ENCODE data around the gene NEB. TPM values are rescaled to one million over a fixed set of nuclear protein-coding genes. Genes with fewer than 3 reads are reported as not detected.
"Not testable (repeated sequence)": the region's sequence is repeated elsewhere in the genome, so short reads cannot be mapped to it uniquely, and the experiment has no call there.

NEB gene
- total RNA-seq, 1 experiment from 2014 or later: not detected

DNA sequence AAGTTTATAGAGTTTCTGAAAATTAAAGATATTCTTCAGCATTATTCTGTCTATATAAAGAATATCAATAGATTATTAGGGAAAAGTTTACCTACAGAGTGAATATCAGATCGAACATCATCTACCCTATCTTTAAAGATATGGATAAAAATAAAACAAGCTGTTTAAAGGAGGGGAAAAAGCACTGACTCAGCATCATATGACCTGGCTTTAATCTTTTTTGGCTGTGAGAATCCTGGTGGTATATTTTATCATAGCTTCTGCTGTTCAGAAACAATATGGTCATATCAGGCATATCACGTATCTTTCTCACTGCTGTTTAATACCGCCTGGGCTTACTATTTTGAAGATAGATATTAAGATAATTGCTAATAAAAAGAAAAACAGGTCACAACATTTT, 80.2 kb downstream of the NEB start:
- no peak for DNase-seq (ENCODE audit: low spot score)

- DNase-seq (ENCODE audit: low spot score): no peak
Observed at GRCh38 chr2:151651274-151651673, 83.0 kb downstream of the NEB start.

GRCh38 chr2:151650456-151650855, 83.8 kb downstream of the NEB start:
- no peak for DNase-seq (ENCODE audit: low spot score)

GRCh38 chr2:151649966-151650365, 84.3 kb downstream of the NEB start:
- no peak for DNase-seq (ENCODE audit: low spot score)

DNA sequence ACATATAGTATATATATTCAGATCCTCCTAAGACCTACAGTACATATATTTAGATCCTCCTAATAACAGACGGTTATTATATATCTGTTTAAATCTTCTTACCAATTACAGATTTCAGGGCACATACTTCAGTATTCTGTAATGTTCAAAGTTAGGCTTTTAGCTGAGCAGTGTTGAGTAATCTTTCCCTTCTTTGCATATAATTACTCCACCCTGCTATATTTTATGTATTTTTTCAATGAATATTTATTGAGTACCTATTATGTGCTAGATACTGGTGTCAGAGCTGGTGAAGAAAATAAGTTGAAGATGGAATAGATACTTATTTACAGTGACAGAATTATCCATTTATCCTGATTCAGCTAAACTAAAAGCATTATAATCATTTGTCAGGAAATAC, 84.9 kb downstream of the NEB start:
- DNase-seq (ENCODE audit: low spot score): no peak

GRCh38 chr2:151646512-151646911, 87.8 kb downstream of the NEB start:
- not testable (repeated sequence) for DNase-seq (ENCODE audit: low spot score)

DNA sequence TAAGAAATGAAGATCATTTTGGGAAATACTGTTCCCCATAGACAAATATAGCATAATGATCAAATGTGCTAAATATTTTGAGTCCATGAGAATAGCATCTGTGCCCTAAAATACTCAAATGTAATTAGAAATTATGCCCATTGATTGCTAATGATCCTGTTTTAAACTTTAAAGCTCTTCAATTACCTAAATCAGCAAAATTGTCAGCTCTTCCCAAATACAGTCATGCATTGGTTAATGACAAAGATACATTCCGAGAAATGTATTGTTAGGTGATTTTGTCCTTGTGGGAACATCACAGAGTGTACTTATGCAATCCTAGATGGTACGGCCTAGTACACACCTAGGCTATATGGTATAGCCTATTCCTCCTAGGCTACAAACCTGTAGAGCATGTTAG, 89.7 kb downstream of the NEB start:
- no peak for DNase-seq (ENCODE audit: low spot score)

GRCh38 chr2:151641895-151642294, 92.4 kb downstream of the NEB start:
- not testable (repeated sequence) for DNase-seq (ENCODE audit: low spot score)

DNA sequence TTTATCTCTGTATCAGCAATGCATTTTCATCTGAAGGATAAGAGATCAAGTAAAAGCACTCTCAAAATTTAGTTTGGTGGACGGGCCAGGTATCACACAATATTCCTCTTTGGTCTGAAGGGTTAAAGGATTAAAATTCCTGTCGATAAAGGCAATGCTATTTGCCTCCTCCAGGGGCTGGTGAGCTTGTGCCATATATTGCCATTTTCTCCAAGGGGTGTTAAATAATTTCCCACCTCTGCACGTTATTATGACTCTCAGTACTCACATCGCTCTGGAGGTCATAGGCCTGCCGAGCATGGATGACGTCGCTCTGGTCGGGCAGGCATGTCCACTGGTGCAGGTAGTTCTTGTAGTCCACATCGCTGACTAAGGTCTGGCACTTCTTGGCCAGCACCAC, 94.2 kb downstream of the NEB start:
- no peak for DNase-seq (ENCODE audit: low spot score)

DNA sequence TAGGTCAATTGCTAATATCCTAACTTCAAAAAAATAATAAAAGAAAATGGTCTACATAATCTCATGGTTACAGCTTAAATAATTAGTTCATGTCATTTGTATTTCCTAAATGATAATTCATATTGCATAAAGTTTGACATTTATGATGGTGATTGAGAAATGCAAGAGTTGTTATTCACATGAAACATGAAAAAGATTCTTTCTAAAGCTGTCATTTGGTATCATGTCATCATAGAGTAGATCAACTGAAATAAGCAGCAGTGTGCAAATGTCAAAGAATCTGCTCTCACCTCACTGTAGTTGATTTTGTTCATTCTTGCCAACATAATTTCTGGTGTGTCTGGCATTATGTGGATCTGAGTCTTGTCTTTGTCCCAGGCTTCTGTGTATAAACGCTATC, 95.3 kb downstream of the NEB start:
- DNase-seq (ENCODE audit: low spot score): no peak

DNA sequence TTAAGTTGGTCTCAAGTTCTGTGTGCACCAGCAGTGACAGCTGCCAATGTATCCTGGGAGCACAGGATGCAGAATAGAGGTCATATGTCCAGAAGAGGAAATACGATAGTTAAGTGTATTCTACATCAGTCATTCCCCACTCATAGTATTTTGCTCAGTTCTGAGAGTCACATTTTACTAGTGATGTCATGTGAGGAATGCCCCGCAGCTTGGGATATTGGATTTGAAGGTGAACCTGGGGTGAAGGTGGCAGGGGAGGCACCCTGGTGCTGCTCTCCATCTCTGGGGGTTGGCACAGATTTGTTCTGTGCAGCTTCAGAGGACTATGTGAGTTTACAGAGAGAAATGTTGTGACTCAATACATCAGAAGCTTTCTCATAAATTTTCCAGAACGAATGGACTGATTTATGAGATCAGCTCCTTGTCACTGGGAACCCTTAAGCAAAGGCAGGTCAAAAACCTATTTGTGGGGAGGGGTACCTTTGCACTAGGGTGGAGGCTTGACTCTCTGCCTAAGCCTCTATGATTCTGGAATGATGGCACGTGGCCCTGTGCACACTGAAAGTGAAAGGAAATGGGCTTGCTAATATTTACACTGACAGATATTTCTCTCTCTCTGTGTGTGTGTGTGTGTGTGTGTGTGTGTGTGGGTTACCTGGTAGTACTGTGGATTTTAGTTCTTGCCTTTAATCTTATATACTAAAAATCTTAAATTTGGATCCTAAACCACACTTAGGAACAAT, 95.9 kb downstream of the NEB start:
- no peak for DNase-seq (ENCODE audit: low spot score)

- no peak for DNase-seq (ENCODE audit: low spot score)
Observed at GRCh38 chr2:151637271-151637781, 97.0 kb downstream of the NEB start.

DNA sequence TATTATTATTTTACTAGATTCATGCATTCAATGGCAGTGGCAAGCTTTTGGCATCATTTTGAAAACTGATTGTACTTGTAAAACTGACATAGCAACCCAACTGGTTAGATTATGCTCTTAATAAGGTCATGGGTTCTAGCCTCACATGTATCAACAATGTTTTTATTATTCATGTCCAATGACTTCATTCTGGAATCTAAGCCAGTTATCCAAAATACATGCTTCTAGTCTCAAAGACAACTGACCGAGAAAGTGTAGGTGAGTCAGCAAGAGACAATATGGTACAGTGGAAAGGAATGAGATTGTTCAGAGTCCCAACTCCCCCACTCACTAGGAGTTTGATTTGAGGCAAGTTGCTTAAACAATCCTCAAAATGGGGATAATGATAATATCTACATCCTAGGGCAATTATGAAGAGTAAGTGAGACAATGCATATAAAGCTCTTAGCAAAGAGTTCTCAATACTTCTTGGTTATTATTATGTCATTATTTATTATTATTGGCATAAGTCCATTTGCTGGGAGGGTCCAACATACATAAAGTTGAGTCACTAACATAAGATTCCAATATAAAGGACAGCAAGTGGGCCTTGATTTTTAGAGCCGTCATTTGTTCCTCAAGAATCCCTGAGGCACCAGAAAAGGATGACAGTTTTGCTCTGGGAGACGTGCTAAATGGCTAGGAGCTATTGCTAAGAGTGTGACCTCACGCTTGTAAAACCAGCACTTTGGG, 99.4 kb downstream of the NEB start:
- DNase-seq (ENCODE audit: low spot score): no peak

GRCh38 chr2:151632993-151633565, 101.2 kb downstream of the NEB start:
- no peak for DNase-seq (ENCODE audit: low spot score)

GRCh38 chr2:151630372-151630771, 103.9 kb downstream of the NEB start:
- DNase-seq (ENCODE audit: low spot score): no peak

DNA sequence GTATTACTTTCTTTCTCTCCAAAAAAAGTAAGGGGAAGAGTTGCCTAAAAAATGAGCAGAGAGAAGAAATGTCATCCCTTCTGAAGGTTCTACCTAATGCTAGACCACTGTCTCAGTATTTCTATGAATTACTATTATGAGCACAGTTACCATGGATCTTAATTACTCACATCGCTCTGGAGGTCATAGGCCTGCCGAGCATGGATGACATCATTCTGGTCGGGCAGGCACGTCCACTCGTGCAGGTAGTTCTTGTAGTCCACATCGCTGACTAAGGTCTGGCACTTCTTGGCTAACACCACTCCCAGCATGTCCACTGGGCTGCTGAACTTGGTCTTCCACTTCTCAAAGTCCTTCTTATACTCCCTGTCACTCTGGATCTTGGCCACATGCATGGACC, 106.9 kb downstream of the NEB start:
- no peak for DNase-seq (ENCODE audit: low spot score)

- DNase-seq (ENCODE audit: low spot score): no peak
Observed at GRCh38 chr2:151624271-151624670, 110.0 kb downstream of the NEB start.

DNA sequence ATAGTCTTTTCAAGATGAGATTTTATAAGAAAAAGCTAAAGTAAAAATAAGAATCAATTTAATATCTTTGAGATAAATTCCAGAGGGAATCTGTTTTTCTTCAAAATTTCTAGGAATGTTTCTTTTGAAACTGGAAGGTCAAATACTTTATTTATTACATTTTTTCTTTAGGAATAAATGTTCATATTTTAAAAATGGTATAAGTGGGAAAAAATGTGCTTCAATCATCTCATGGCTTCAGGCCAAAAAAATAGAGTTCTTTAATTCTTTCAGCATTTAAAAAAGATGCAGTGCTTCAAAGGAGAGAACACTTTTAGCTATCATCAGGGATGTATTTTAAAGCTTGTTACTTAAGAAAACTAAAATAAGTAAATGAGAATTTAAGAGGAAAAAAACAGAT, 110.6 kb downstream of the NEB start:
- no peak for DNase-seq (ENCODE audit: low spot score)

DNA sequence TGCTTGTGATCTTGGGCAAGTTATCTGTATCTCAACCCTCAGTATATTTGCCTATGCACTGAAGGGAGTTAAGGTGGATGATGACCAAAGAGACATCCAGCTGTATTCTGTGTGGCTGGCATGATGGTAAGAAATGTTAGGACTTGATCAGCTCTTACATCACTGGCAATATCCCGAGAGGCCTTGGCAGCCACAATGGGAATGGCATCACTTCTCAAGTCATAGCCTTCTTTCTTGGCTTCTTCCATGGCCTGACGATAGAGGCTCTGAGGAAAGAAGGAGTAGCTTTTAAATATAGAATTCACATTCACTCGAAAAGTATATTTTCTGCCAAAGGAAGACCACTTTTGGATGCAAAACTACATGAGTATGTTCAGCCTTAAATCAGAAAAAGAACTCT, 113.5 kb downstream of the NEB start:
- DNase-seq (ENCODE audit: low spot score): no peak

GRCh38 chr2:151619337-151619989, 114.8 kb downstream of the NEB start:
- DNase-seq (ENCODE audit: low spot score): no peak

- DNase-seq (ENCODE audit: low spot score): no peak
Observed at GRCh38 chr2:151616760-151617339, 117.4 kb downstream of the NEB start.

All from A172 (cell line).